SIG-M5 treated with dmso at 0.1 percent for 504 hours (cell line): ENCODE results near the gene WFS1.
A peak's percentile ranks its signal among the peaks of the same experiment; 100 is the strongest.

Experiments used
- DNase-seq: peaks from one replicate; lab custom pipeline; 2025; ENCODE audit not compliant: unreplicated experiment; lab: John Stamatoyannopoulos, UW

Gene WFS1

DNA sequence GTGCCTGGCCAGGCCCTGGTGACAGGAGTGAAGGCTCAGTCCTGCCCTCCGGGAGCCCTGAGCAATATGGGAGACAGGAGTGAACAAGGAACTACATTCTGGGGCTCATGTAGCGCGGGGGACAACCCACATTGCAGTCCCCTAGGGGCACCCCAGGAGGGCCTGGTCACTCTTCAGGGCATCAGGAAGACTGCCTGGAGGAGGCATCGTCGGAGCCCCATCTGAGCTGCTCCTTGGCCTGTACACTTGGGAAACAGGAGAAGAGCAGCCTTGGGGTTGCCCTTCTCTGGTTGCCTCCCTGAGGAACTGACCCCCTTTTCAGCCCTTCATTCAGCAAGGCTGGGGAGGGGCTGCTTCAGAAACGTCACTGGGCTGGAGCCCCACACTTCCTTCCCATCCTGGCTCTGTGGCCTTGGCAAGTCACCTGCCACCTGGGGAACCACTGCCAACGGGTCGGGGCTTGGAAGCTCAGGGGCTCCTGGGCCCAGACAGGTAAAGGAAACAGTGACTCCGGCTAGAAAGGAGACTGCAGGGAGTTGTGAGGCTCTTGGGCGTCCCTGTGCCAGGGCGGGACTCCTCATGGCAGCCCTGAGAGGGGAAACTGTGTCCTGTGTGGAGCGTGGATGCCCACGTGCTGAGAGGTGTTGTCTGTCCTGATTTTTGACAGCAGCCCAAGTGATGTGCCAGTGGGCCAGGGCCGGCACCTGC is 10.1 kb downstream of the WFS1 start:
- no peak for DNase-seq

- DNase-seq, result peak; percentile 3
Measured at GRCh38 chr4:6280365-6280996, 10.8 kb downstream of the WFS1 start.

DNA sequence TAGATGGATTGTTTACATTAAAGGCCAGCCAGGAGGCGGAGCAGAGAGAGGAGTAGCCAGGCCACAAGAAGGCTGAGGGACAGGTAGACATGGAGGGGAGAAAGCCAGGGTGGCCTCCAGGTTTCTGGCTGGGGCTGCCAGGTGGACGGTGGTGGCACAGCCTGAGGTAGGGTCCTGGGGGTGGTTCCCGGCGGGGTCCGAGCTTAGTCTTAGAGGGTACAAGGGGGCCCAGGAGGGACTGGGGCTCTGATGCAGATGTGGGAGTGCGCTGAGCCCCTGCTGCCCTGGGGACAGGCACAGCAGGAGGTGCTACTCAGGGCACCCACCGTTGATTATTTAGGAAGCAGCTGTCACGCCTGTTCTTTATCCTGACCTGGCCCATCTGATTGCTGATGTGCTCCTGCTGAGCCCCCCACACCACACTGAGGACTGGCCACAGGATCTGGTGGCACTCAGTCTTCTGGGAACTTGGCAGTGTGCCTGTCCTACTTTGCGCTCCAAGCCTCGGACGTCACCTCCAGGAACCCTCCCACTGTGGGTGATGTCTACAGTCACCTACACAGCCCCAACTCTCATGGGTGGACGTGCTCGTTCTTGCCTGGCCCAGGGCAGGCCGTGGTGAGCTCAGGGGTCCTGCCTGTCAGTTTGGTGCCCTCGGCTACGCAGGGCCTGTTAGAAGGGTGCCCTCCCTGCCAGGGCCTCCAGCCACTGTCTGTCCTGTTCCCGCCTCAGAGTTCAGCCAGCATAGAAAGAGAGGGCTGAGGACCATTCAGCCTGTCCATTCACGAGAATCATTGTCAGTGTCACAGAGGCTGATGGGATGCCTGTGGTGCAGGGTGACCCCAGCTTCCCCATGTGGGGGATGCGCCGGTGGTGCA is 12.0 kb downstream of the WFS1 start:
- no peak for DNase-seq

DNA sequence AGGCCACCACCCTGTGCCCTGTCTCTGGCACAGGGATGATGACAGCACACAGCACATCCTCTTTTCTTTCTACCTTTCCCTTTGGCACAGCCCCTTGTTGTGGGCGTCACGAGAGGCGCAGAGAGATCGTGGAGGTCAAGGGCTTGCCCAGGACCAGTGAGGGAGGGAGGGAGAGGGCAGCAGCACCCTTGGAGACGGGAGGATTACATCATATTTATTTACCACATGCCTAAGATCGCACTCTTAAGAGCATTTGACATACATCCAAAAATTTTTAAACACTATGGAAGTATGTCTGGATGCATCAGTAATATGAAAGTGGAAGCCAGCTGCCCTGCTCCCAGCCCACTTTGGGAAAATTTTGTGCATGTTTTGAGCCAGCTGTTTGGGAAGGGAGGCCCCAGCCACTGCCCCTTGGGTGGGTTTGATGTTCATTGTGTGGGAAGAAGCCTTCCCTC is 12.7 kb downstream of the WFS1 start:
- no peak for DNase-seq

- no peak for DNase-seq
Measured at GRCh38 chr4:6283282-6283681, 13.6 kb downstream of the WFS1 start.

GRCh38 chr4:6287017-6287788 is 17.6 kb downstream of the WFS1 start:
- no peak for DNase-seq

DNA sequence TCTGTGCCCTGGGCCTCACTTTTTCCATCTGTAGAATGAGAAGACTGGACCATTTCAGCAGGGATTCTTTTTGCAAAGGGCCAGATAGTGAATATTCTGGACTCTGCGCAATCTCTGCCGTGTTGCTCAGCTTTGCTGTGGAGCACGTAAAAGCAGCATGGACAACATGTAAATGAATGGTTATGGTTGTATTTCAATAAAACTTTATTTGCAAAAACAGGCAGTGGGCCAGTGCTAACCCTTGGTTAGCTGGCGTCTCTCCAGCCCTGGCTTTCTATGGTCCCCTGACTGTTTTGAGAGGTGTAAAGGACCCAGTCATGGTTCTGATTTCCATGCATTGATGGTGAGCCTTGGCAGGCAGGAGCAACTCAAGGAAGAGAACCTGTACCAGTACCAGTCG is 18.7 kb downstream of the WFS1 start:
- DNase-seq, result no peak

DNA sequence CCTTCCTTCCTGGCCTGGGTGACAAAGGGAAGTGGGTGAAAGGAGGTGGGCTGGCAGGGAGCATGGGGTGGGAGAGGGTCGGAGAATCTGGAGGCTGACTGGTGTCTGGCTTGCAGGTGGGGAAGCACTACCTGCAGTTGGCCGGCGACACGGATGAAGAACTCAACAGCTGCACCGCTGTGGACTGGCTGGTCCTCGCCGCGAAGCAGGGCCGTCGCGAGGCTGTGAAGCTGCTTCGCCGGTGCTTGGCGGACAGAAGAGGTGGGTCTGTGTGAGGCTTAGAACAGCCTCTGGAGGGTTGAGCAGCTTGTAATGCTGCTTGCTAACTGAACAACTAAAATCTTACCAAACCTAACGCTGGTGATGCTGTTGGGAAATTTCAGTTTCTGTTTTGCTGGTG is 19.2 kb downstream of the WFS1 start:
- no peak for DNase-seq

DNA sequence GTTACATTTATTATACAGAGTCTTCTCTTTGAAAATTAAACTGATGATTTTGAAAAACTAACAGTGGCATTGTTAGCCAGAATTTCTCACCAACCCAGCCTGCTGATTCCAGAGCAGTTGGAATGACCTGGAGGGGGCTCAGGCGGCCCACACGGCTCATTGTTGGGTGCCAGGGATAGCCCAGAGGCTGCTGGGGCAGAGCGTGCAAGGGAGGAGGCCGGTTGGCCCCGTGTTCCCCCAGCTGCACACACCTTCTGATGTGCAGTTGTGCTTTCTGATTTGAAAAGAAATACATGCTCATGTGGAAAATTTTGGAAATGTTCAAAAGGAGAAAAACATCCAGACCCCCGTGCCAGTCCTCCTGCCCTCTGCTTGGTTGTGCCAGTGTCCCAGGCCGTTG is 20.6 kb downstream of the WFS1 start:
- no peak for DNase-seq

DNA sequence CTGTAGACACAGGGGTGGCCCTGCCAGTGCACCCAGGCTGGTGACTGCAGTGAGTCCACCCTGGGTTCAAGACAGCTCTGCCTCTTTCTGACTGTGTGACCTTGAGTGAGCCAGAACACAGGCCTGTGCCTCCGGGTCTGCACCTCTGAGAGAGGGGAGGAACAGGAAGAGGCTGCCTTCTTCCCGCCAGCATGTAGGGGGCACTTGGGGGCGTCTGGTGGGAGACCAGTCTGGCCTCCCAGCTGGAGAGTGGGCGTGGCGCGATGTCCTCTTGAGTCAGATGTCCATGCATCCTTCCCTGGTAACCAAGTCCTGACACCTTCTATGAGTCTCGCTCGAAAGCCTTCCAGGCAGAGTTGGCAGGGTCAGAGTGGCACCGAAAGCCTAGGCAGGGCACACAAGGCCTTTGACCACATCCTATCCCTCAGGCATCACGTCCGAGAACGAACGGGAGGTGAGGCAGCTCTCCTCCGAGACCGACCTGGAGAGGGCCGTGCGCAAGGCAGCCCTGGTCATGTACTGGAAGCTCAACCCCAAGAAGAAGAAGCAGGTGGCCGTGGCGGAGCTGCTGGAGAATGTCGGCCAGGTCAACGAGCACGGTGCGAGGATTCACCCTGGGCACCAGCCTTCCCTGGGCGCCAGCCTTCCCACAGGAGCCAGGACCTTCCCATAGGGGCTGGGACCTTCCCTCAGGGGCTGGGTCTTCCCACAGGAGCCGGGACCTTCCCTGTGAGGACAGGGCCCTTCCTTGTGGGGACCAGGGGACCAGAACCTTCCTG is 21.3 kb downstream of the WFS1 start:
- DNase-seq, result no peak

DNA sequence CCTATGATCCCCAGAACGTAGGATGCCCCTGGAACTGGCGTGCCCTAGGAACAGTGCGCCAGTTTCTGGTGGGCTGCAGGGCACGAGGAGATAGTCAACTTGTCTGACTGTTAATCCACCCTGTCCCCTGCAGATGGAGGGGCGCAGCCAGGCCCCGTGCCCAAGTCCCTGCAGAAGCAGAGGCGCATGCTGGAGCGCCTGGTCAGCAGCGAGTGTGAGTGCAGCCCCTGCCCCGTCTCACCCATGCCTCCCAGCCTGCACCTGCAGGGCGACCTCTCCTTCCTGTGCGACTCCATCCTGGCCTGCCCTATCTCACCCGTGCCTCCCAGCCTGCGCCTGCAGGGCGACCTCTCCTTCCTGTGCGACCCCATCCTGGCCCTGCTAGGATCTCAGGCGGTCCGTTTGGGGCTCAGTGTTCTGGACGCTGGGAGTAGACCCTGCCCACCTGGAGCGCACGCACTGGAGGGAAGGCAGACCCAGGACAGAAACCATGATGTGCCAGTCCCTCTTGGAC is 22.2 kb downstream of the WFS1 start:
- no peak for DNase-seq

DNA sequence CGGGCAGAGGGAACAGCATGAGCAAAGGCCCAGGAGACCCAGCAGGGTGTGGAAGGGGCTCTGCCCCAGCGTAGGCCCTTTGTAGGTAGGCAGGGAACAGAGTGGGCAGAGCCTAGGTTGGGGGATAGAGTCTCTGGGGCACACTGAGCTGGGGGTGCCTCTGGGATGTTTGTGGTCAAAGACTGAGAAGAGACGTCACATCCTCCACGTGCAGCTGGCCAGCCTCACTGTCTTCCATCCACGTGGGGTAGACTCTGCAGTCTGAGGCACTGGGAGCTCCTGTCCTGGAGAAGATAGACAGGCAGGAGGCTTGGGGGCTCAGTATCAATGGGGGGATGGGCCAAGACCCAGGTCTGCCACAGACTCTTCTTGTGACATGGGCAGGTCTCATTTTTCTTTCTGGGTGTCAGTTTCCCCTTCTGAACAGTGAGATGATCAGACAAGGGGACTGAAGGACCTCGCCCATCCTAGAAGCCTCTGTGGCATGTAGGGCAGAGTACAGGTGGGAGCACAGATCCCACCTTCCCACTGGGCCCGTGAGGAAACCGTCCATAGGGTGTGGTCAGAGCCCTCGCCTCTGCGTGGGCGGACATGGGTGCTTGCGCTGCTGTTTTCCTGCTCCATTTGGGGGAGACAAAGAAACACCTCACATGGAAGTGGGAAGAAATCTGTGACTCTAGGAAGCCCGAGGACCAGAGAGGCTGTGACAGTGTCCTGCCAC is 22.9 kb downstream of the WFS1 start:
- DNase-seq, result no peak

- no peak for DNase-seq
Measured at GRCh38 chr4:6293097-6293445, 23.4 kb downstream of the WFS1 start.

DNA sequence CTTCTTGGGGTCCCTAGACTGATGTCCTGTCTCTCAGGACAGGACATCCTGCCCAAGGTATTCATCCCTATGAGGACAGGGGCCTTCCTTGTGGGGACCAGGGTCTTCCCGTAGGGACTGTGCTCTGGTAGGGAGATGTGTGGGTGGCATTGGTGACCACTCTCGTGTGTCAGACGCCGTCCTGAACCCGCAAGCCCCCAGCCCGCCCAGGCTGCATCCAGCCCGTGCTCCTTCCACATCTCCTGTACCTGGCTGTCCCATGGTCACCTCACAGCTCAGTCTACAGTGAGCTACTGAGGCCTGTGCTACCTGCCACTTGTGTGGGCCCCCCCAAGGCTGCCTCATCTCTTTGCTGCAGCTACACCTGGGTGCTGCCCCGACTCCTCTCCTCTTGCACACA is 24.0 kb downstream of the WFS1 start:
- DNase-seq, result no peak

GRCh38 chr4:6294705-6295421 is 25.2 kb downstream of the WFS1 start:
- no peak for DNase-seq

DNA sequence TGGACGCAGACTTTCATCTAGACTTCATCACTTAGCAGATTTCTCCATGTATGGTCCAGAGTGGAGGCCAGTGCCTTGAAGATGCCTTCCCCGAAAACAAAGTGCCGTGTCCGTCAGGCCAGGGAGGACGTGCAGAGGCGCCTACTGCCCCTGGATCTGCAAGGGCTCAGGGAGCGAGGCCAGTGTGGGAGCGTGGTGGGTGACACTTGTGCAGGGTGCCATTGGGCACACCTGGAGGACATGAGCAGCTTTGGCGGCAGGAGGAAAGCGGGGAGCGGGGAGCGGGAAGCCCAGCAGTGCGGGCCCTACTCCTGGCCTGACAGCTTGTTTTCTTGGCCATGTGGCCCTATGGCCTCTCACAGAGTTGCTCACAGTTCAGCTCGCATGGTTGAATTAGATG is 25.8 kb downstream of the WFS1 start:
- DNase-seq, result no peak

GRCh38 chr4:6296026-6296425 is 26.4 kb downstream of the WFS1 start:
- no peak for DNase-seq

DNA sequence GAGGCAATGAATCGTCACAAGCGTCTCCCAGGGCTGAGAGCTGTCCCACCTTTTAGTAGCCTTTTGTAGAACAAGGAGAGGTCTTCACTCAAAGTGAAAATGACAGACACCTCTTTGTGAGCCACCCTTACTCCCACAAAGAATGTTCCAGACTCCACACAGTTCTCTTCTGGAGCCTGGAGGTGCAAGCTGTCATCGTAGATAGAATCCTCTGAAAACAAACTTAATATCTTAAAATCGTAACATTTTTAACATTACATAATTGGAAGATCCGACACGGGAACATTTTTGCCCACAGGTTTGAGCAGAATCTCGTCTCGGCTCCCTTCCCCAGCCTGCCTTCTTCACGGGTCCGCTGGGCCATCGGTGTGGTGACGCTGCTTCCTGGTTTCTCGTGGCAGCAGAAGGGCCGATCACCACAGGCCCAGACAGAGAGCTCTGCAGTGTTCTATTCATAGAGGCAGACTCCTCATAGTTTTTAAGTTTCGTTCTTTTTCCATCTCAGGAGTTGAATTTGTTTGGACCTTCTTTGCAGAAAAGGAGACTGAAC is 27.7 kb downstream of the WFS1 start:
- no peak for DNase-seq

- DNase-seq, result no peak
Measured at GRCh38 chr4:6298035-6298434, 28.4 kb downstream of the WFS1 start.
